GM12891 (cell line): ENCODE data around the gene PIK3R1.

Experiments used
- POLR2A ChIP-seq: IDR thresholded peaks from 2 replicates; pipeline ENCODE4 v1.6.1; 2011; ENCODE audit warnings: low read depth, low read length, control low read depth
- SPI1 ChIP-seq: IDR thresholded peaks from 2 replicates; pipeline ENCODE4 v1.6.1; 2011; ENCODE audit warnings: low read depth, low read length, control low read depth

DNA sequence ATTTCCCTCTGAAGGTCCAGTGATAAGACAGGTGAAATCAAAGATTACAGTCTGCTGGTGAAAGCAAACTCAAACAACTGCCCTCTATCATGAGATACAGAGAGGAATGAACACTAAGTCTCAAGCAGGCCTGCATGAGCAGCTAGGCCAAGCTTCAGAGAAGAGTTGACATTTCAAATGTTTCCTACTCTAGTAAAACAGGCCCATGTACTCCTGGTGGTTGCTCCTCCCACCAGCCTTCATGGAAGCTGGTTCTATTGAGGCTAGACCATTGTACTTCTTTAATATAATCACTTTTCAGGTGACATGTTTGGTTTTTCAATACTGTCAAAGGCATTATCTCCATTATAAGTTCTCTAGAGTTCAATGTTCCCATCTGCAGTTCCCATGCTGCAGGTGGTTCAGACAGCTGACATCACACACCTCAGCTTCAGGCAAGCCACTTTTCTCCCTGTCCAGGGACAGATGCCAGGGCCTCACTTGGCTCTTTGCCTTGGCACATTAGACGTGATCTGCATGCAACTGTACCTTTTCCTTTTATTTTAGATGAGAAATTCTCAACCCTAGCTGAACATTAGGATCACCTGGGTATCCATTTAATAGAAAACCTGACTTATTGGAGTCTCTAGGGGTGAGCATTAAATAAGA, 89.8 kb downstream of the PIK3R1 start:
- TF ChIP-seq SPI1 (no peak), POLR2A (no peak)
